Measurements from ENCODE around the gene TSC22D1.

DNA sequence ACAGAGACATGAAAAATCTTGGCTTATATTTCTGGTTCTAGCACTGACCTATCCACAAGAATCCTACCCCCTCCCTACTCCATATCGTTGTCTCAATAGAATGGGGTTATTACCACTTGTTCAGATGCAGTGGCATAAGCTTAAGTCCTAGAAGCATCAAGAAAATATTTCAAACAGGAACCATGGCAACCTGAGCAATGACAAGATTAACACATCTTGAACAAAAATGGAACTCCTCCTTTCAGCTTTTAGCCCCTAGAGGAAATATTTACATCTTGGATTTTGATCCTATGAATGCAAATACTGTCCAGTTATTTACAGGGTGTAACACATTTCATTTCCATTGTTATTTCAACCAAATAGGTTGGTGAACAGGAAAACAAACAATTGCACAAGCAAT is 46.1 kb upstream of the TSC22D1 start:
- TF ChIP-seq, protein P1, sequence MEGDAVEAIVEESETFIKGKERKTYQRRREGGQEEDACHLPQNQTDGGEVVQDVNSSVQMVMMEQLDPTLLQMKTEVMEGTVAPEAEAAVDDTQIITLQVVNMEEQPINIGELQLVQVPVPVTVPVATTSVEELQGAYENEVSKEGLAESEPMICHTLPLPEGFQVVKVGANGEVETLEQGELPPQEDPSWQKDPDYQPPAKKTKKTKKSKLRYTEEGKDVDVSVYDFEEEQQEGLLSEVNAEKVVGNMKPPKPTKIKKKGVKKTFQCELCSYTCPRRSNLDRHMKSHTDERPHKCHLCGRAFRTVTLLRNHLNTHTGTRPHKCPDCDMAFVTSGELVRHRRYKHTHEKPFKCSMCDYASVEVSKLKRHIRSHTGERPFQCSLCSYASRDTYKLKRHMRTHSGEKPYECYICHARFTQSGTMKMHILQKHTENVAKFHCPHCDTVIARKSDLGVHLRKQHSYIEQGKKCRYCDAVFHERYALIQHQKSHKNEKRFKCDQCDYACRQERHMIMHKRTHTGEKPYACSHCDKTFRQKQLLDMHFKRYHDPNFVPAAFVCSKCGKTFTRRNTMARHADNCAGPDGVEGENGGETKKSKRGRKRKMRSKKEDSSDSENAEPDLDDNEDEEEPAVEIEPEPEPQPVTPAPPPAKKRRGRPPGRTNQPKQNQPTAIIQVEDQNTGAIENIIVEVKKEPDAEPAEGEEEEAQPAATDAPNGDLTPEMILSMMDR (IDR thresholded peaks at IDR 0.05; ENCODE audit: insufficient read depth, low read length, poor library complexity, severe bottlenecking) = no peak
- no peak for TF ChIP-seq EZH2phosphoT487 (conservative IDR thresholded peaks at IDR 0.05; ENCODE audit: low read length)

Data from SU-DHL-6 (cell line).